SIG-M5 (cell line): Measurements from ENCODE around the gene INSC.

Source experiments
- DNase-seq: peaks from one replicate; lab custom pipeline; 2025; lab: John Stamatoyannopoulos, UW

Gene INSC

DNA sequence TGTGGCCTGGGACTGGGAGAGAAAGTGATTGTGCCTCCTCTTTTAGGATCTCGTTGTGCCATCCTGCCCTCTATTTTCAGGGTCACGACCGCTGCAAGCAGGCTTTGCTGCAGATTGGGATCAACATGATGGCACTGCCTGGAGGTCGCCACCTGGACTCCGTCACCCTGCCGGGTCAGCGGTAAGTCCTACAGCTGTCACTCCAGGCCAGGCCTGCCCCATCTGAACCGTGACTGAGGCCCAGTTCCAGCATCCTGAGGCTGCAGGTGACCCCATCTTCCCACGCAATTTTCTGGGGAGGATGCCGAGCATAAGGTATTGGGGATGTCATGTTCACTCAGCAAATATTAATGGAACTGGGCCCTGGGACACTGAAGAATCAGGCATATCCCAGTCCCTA, 34.3 kb downstream of the INSC start:
- DNase-seq = no peak

DNA sequence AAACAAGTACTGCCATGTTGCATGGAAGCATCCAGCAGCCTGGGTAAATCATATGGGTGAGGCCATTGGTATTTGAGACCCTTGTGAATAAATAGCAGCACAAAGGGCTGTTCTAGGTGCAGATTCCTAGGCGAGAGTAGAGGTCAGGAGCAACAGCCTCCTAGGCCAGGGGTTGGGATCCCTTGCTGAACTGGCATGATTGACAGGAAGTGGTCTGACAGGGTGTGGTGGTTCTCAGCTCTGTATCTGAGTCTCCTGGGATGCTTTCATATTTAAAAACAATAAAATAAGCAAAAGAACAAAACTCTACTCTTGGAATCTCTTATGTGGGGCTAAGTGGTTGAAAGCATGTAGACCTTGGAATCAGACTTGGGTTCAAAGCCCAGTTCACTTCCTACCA, 35.8 kb downstream of the INSC start:
- DNase-seq = no peak

DNA sequence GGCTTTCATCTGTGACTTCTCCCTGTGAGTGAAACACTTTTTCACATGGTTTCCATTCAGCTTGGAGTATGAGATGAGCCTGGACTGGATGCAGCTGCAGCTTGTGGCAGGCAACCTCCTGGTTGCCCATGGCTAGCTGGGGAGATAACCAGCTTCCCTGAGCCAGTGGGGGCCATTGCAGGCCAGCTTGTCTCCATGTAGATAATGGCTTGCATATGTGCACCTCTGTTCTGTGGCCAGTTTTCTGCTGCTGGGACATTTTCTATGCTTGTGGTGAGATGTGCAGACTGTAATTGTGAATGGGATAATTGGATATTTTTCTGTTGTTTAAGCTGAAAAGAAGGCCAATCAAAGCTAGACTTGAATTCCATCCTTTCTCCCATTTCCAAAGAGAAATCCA, 38.5 kb downstream of the INSC start:
- no peak for DNase-seq

DNA sequence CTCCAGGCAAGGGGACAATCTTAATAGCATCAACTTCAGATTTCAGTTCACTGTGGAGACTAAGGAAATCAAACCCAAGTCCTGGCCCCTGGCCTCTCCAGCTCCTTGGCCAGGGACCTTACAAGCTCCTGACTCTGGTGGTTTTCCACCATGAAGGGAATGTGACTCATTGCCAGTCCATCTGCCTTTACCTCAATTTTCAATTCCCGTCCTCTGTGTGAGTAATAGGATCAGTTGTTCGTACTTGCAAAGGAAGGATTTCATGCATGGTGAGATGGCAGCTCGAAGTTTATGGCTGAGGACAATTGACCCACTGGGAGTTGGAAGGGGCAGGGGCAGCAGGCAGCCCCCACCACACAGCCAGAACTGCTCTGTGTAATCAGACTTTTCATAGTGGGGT, 42.5 kb downstream of the INSC start:
- DNase-seq = no peak

DNA sequence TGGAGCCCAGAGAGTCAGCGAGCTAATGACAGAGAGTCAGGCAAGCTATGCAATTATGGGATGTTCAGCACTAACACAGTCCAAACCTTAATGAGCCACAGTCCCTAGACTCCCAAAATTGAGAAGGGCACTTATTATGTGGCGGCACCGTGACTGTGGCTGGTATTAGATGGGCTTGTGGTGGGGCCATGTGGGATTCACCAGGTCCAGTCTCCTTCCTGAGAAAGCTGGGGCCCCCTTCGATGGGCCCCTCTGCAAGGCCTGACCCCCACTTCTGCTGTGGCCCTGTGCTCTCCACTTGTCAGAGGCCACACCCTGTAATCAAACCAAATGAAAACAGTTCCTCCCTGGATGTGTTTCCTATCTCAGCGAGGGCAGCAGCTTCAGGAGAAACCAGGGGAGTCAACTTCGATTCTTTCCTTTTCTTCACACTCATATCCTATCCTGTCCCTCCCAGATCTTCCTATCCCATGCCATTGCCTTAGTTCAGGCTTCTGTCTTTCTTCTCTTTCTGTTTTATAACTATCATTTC, 42.9 kb downstream of the INSC start:
- DNase-seq = no peak

DNA sequence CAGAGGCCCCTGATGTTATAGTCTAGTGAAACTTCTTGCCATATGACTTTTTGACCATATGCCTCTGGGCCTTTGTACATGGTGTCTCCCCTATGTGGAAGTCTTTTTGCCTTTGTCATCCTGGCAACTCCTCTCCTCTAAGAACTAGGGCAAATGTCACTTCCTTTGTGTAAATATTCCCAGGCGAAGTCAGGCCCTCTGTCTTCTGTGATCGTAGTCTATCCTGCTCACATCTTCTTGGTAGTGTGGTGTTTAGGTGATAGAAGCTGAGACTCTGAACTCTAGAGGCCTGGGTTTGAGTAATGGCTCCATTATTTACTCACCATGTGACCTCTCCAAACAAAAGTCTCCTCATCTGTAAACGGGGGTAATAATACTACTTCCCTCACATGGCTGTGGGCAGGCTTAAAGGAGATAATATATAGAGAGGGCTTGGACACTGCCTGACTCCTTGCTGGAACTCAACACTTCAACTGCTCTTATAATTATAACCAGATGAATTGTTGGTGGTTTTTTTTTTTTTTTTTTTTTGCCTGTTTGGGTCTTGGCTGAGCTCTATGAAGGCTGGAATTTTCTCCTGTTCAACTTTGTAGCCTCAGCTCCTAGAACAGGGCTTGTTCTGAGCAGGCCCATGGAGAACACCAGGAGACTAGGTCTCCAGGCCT, 43.8 kb downstream of the INSC start:
- DNase-seq = no peak

DNA sequence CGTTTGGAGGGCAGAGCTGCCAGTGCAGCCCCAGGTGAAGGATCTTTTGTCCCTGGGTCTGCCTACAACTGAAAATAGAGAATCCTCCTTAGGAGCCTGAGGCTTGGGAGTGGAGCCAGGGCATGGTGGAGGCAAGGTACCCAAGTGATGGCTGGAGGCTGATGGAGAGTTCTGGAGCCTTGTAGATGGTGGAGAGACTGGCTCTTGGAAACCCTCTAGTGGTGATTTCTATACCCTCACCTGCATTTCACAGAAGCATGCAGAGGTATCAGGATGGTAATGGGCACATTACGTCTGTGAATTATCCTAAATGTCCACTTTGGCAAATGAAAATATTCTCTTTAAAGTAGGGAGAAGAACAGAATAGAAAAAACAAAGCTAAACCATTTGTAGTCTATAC, 44.4 kb downstream of the INSC start:
- DNase-seq = no peak

GRCh38 chr11:15161790-15162189, 47.1 kb downstream of the INSC start:
- DNase-seq = no peak

DNA sequence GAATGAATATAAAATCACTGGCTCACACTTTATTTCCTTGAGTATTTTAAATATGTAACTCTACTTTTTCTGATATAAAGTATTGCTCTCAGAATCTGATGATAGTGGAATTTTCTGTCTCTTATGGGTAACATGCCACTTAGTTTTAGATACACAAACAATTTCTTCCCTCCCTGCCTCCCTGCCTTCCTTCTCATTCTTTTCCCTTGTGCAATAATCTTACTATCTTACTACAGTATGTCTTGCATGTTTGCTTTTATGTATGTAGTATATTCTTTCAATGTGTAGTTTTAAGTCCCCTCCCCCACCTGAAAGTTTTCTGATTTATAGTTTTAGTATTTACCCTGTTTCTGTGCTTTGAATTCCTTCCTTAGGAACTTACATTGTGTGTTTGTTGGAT, 48.4 kb downstream of the INSC start:
- no peak for DNase-seq

DNA sequence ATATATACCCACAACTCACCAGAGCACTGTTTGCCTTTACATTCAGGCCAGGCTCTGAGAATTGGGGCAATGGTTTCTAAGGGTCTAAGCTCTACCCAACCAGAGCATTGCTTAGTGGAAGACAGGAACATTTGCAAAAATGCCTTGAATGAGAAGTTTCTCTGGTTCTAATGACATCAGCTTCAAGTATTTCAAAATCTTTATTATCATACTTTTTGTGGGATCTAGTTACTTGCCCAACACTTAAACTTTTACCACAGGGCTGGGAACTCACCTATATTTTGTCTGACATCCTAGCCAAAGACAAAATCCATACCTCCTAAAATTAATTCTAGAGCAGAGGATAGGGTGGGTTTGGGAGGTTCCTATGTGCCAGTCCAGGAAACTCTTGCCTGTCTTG, 51.5 kb downstream of the INSC start:
- no peak for DNase-seq

DNA sequence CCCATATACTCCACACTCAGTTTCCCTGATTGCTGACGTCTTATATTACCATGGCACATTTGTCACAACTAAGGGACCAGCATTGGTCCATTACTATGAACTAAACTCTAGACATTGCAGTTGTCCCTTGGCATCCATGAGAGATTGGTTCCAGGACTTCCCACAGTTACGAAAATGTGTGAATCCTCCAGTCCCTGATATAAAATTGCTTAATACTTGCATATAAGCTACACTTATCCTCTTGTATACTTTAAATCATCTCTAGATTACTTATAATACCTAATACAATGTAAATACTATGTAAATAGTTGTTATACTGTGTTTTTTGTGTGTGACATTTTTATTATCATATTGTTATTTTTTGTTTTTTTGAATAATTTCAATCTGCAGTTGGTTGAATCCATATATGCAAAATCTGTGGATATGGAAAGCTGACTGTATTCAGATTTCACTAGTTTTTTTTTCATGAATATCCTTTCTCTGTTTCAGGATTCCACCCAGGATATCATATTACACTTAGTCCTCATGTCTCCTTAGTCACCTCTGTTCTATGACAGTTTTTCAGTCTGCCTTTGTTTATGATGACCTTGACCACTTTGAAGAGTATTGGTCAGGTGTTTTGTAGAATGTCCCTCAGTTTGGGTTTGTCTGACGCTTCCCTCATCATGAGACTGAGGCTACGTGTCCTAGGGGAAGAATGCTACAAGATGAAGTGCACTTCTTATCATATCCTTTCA, 55.3 kb downstream of the INSC start:
- DNase-seq = no peak

GRCh38 chr11:15170698-15171097, 56.0 kb downstream of the INSC start:
- DNase-seq = no peak

DNA sequence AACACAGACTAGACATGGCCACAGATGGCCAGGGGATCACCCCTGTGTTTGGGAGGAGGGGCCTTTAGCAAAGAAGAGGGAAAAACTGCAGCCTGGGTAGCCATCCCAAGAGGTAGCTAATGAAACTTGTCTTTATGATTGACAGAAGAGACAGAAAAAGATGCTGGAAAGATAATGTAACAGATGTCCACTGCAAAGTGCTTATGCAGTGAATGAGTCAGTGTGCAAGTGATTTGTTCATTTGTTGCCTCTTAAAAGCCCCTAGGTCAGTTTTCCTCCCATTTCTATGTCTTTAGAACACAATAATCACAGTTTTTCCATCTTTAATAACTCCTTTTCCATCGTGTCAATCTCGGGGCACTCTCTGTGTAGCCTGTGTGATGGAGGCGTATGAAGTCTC, 57.2 kb downstream of the INSC start:
- DNase-seq = no peak

DNA sequence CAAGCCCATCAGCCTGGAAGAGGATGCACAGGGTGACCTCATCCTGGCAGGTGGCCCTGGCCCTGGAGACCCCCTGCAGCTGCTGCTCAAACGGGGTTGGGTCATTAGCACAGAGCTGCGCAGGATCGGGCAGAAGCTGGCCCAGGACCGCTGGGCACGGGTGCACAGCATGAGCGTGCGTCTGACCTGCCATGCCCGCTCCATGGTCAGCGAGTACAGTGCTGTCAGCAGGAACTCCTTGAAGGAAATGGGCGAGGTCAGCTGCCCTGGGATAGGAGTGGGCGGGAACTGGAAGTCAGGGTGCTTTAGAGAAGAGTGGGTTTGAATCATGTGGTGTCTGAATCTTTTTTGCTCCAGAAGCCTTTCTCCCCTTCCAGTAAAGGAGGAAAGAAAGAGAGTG, 61.1 kb downstream of the INSC start:
- no peak for DNase-seq

DNA sequence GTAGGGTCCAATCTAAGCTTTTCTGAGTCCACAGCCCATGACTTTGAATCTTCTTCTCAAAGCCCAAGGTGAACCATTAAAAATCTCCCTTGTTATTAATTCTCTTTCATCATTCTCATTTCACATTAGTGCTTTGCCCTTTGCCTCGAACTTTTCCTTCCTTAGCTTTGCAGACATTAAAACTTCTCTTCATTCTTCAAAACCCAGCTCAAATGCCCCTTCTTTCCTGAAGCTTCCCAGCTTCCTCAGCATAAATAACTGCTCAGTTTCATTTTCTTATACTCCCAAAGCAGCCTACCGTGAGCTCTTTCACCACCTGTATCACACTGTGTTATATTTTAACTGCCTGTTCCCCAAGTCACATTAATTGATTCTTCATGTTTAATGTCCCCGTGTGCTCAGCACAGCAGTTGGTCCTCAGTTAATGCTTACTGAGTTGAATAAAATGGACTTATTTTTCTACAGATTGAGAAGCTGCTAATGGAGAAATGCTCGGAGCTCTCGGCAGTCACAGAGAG, 62.0 kb downstream of the INSC start:
- no peak for DNase-seq

DNA sequence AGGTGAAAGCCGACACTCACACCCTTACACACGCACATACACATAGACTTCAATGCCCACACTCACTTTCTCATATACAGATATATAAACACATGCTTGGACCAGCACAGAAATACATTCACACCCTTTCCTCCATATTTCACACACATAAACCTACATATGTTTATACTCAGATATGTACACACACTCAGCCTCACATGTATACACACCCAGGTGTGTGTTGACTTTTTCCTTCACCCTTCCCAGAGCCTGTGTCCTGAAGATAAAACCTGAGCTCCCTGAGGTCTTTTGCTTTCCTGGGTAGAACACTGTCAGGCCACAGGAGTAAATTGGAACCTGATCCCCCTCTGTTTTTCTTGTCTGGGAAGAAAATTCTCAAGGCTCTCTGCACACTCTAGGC, 62.8 kb downstream of the INSC start:
- DNase-seq = no peak

GRCh38 chr11:15178214-15178613, 63.5 kb downstream of the INSC start:
- DNase-seq = no peak

GRCh38 chr11:15179167-15179566, 64.4 kb downstream of the INSC start:
- no peak for DNase-seq

GRCh38 chr11:15180212-15180792, 65.6 kb downstream of the INSC start:
- no peak for DNase-seq

DNA sequence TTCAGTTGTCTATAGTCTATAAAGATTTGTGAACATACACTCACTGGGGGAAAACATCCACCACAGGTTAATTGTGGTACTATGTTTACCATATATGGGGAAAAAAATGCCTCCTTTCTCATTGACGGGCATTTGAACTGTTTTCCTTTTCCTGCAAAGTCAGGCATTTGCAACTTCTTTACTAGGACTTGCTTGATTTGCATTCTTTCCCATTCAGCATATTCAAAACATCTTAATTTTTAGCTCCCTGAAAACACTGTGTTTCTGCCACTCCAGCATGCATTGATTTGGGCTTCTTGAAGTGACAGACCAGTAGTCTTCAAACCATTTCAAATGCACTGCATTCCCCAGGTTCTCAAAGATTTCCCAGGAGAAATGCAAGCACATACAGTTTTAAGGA, 67.6 kb downstream of the INSC start:
- no peak for DNase-seq

GRCh38 chr11:15185021-15185420, 70.3 kb downstream of the INSC start:
- no peak for DNase-seq

DNA sequence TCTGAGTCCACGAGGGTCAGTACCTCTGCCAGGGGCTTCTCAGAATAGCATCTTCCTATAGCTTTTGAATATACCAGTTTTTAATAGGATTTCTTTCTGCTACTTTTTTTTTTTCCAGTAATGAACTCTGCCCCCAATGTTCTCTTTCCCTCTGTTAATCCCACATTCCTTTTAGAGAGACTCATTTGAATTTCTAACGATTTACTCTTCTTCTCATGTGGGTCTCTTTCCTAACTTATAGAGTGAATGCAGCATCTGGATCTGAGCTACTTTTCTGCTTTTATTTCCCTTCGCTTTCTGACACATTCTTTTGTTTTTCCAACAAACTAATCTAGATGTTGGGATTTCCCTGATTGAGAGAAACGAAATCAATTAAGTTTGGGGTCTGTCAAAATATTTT, 71.4 kb downstream of the INSC start:
- DNase-seq = no peak

GRCh38 chr11:15189189-15189588, 74.5 kb downstream of the INSC start:
- DNase-seq = no peak
